HG03066 (cell line): ENCODE results near the gene ATP6V1G1.

ENCODE experiments used
- ATAC-seq: cut with Tn5 transposase; IDR thresholded peaks from one replicate; pipeline ENCODE4 v1.9.1; 2021; ENCODE audit warnings: low read depth; ENCODE audit not compliant: unreplicated experiment

Gene ATP6V1G1

GRCh38 chr9:114643896-114644295 lies 56.3 kb downstream of the ATP6V1G1 start:
- no peak for ATAC-seq
